IMR-90 (cell line): ENCODE results near the gene RFX2. TPM values are rescaled to one million over a fixed set of nuclear protein-coding genes. Genes with fewer than 3 reads are reported as not detected.
"Not testable (repeated sequence)": the region's sequence is repeated elsewhere in the genome, so short reads cannot be mapped to it uniquely, and the experiment has no call there.

Experiments
- ATAC-seq: fragments of 200-7000 bp; cut with Tn5 transposase; 2 replicates; pipeline ENCODE4 v1.9.1; 2020; ENCODE audit warnings: low read depth, mild to moderate bottlenecking, moderate library complexity
- BruUV-seq: library from RNA; stranded (reverse); fragments of 400-500 nt; replicated peaks from 2 replicates; lab custom pipeline; 2021; lab: Mats Ljungman, UMichigan
- CTCF ChIA-PET: fragments of 300-600 bp; formaldehyde crosslinking; extraction: SDS; loops from one replicate; lab custom pipeline; 2021; ENCODE audit warnings: antibody characterized with exemption; lab: Yijun Ruan, JAX
- POLR2A ChIA-PET: fragments of 300-600 bp; sonication (Branson Sonifier 250); formaldehyde crosslinking; loops from one replicate; lab custom pipeline; 2022; ENCODE audit warnings: antibody characterized with exemption; ENCODE audit not compliant: unreplicated experiment; lab: Charles Lee
- DNase-seq: peaks from one replicate; pipeline ENCODE4 v3.0.0; 2013
- H2AFZ ChIP-seq: replicated peaks from 2 replicates; pipeline ENCODE3; 2013; ENCODE audit warnings: low read length, mild to moderate bottlenecking; ENCODE audit not compliant: poor library complexity
- H2AK5ac ChIP-seq: 2 replicates; pipeline ENCODE4 v1.6.1; 2013; ENCODE audit warnings: low read depth, low read length, inconsistent platforms
- H2AK9ac ChIP-seq: replicated peaks from 2 replicates; pipeline ENCODE3; 2013; ENCODE audit warnings: mild to moderate bottlenecking, low read depth, low read length, moderate library complexity; ENCODE audit not compliant: poor library complexity
- H2BK120ac ChIP-seq: 2 replicates; pipeline ENCODE4 v1.6.1; 2013; ENCODE audit warnings: low read depth, low read length, inconsistent platforms
- H2BK15ac ChIP-seq: 3 replicates; pipeline ENCODE4 v1.6.1; 2013; ENCODE audit warnings: low read depth, low read length, inconsistent platforms
- H2BK20ac ChIP-seq: 2 replicates; pipeline ENCODE4 v1.6.1; 2013; ENCODE audit warnings: low read depth, mild to moderate bottlenecking, inconsistent platforms, low read length, moderate library complexity
- H2BK5ac ChIP-seq: 2 replicates; pipeline ENCODE4 v1.6.1; 2013; ENCODE audit warnings: mild to moderate bottlenecking, low read depth, low read length, inconsistent platforms; ENCODE audit not compliant: poor library complexity, severe bottlenecking
- H3K14ac ChIP-seq: replicated peaks from 2 replicates; pipeline ENCODE4 v1.6.1; 2013; ENCODE audit warnings: low read depth, low read length, inconsistent platforms
- H3K18ac ChIP-seq: 2 replicates; pipeline ENCODE4 v1.6.1; 2013; ENCODE audit warnings: low read depth, low read length, control low read depth
- H3K23ac ChIP-seq: 2 replicates; pipeline ENCODE4 v1.6.1; 2013; ENCODE audit warnings: low read depth, low read length, inconsistent platforms
- H3K27ac ChIP-seq: 2 replicates; pipeline ENCODE4 v1.5.1; 2013; ENCODE audit warnings: mild to moderate bottlenecking, control low read depth, low read length; ENCODE audit not compliant: insufficient read depth
- H3K27me3 ChIP-seq: 2 replicates; pipeline ENCODE4 v1.6.1; 2013; ENCODE audit warnings: low read length; ENCODE audit not compliant: control insufficient read depth, insufficient read depth
- H3K36me3 ChIP-seq: 2 replicates; pipeline ENCODE4 v1.6.1; 2013; ENCODE audit warnings: low read length, mixed read lengths; ENCODE audit not compliant: control insufficient read depth, insufficient read depth
- H3K4ac ChIP-seq: 2 replicates; pipeline ENCODE4 v1.6.1; 2013; ENCODE audit warnings: low read depth, low read length, inconsistent platforms
- H3K4me1 ChIP-seq: 2 replicates; pipeline ENCODE4 v1.6.1; 2013; ENCODE audit warnings: low read length, mixed read lengths; ENCODE audit not compliant: control insufficient read depth, insufficient read depth
- H3K4me2 ChIP-seq: 2 replicates; pipeline ENCODE4 v1.6.1; 2013; ENCODE audit warnings: low read depth, mild to moderate bottlenecking, control low read depth, low read length, moderate library complexity
- H3K4me3 ChIP-seq: 2 replicates; pipeline ENCODE4 v1.5.1; 2013; ENCODE audit warnings: low read depth, mild to moderate bottlenecking, control low read depth, low read length, moderate library complexity; ENCODE audit not compliant: insufficient read depth
- H3K56ac ChIP-seq: 2 replicates; pipeline ENCODE4 v1.6.1; 2013; ENCODE audit warnings: low read length, inconsistent platforms; ENCODE audit not compliant: insufficient read depth; ENCODE audit errors: extremely low read depth
- H3K79me1 ChIP-seq, 2 experiments: 2 replicates each; pipeline ENCODE4 v1.6.1; 2013; ENCODE audit warnings: low read length in 2 of 2, inconsistent platforms in 1 of 2, low read depth in 1 of 2
- H3K9ac ChIP-seq: 2 replicates; pipeline ENCODE4 v1.6.1; 2013; ENCODE audit warnings: low read depth, low read length, control low read depth
- H3K9me1 ChIP-seq: 2 replicates; pipeline ENCODE4 v1.6.1; 2013; ENCODE audit warnings: low read length, inconsistent platforms; ENCODE audit not compliant: insufficient read depth
- H3K9me3 ChIP-seq: 2 replicates; pipeline ENCODE4 v1.6.1; 2013; ENCODE audit warnings: low read length; ENCODE audit not compliant: control insufficient read depth, insufficient read depth
- H4K20me1 ChIP-seq: 2 replicates; pipeline ENCODE4 v1.6.1; 2013; ENCODE audit warnings: low read length, inconsistent platforms; ENCODE audit not compliant: insufficient read depth
- H4K5ac ChIP-seq: 2 replicates; pipeline ENCODE4 v1.6.1; 2013; ENCODE audit warnings: mild to moderate bottlenecking, low read depth, low read length, control low read depth
- H4K8ac ChIP-seq, 2 experiments: 2 replicates each; pipeline ENCODE4 v1.6.1; 2013; ENCODE audit warnings: low read depth in 2 of 2, low read length in 2 of 2, control low read depth in 1 of 2, inconsistent platforms in 1 of 2
- H4K91ac ChIP-seq: 2 replicates; pipeline ENCODE4 v1.6.1; 2013; ENCODE audit warnings: low read depth, low read length, inconsistent platforms; ENCODE audit not compliant: insufficient read depth
- FOS ChIP-seq: fragments of 150-350 bp; IDR thresholded peaks from 2 replicates; pipeline ENCODE4 v1.6.1; 2016; ENCODE audit warnings: low read depth, low read length
- NFE2L2 ChIP-seq: fragments of 150-350 bp; IDR thresholded peaks from 2 replicates; pipeline ENCODE4 v1.6.1; 2016; ENCODE audit warnings: low read depth, mild to moderate bottlenecking, low read length
- POLR2A ChIP-seq: IDR thresholded peaks from 2 replicates; pipeline ENCODE4 v1.6.1; 2012; ENCODE audit warnings: mild to moderate bottlenecking, low read depth, low read length
- RAD21 ChIP-seq: IDR thresholded peaks from 2 replicates; pipeline ENCODE4 v1.6.1; 2012; ENCODE audit warnings: low read length, improper control_type of control experiment
- SMC3 ChIP-seq: fragments of 150-350 bp; IDR thresholded peaks from 2 replicates; pipeline ENCODE4 v1.6.1; 2016; ENCODE audit warnings: low read depth, mild to moderate bottlenecking, antibody characterized with exemption, low read length, moderate library complexity
- WGBS, 2 experiments: methylation state at CpG; one replicate each; pipeline versions ENCODE4 v1.1.5 to v1.1.7; 2013; ENCODE audit warnings: missing lambda C conversion rate in 2 of 2; ENCODE audit not compliant: insufficient read length in 1 of 2; ENCODE audit errors: extremely low coverage in 2 of 2; 5-methylcytosine and 5-hydroxymethylcytosine counted together
- dilution Hi-C: fragments of 300-500 bp; cut with HindIII; formaldehyde crosslinking; loops from one replicate; pipeline ENCODE4 v1.14.3; 2018; ENCODE audit warnings: low sequenced_read_pairs; ENCODE audit not compliant: unreplicated experiment
- in situ Hi-C: fragments of 300-500 bp; cut with MboI; formaldehyde crosslinking; loops from 3 replicates; pipeline ENCODE4 v1.14.3; 2019; ENCODE audit warnings: low sequenced_read_pairs, inconsistent platforms, mixed read lengths
- intact Hi-C: fragments of 100-400 bp; cut with micrococcal nuclease; formaldehyde crosslinking; loops from 2 replicates; pipeline ENCODE4 v1.10.0; 2022
- polyA plus RNA-seq, 3 experiments: library from polyadenylated mRNA; depleted of rRNA; stranded (reverse); fragments of >200 nt; gene quantifications; 2 replicates each; pipeline ENCODE4 v1.2.3, GENCODE V29; 2012; ENCODE audit warnings: low replicate concordance in 1 of 3
- total RNA-seq: library from RNA; depleted of rRNA; stranded (reverse); fragments of >200 nt; gene quantifications from 2 replicates; pipeline ENCODE4 v1.2.3, GENCODE V29; 2012

RFX2 gene
- total and polyA plus RNA-seq, 2 of the 4 experiments (the other 2 are of a cell fraction) = 2.2 to 4.9 TPM

DNA sequence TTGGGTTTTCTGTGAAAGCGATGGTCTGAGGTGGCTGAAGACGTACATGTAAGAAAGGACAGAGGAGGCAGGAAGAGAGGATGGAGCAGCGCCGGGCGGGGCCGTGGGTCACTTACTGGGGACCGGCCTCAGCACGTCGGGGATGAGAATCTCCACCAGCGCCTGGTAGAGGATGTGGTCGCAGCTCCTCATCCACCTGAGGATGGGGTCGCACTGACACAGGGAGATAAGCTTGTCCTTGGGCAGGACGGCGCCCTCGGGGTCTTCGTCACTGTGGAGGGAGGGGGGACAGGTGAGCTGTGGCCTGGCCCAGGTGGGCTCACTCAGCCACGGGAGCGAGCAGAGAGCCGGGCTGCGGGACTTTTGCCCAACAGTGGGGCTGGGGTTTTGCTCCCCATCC lies 103.4 kb downstream of the RFX2 start:
- no TSS peak for BruUV-seq
- TF ChIP-seq NFE2L2 (no peak), SMC3 (no peak), RAD21 (no peak), FOS (no peak), POLR2A (no peak)
- POLR2A ChIA-PET = no interaction called here

DNA sequence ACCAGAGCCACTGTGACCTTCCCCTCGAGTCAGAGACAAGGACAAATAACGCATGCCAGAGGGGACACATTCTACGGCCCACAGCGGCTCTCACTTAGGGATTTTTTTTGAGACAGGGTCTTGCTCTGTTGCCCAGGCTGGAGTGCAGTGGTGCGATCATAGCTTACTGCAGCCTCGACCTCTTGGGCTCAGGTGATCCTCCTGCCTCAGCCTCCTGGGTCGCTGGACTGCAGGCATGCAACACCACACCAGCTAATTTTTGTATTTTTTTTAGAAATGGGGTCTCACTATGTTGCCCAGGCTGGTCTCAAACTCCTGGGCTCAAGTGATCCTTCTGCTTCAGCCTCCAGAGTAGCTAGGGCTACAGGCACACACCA lies 104.2 kb downstream of the RFX2 start:
- H3K27ac ChIP-seq, H3K4me2 ChIP-seq, H4K5ac ChIP-seq, dilution Hi-C loops, ATAC-seq, H3K56ac ChIP-seq, H3K14ac ChIP-seq, H3K9me3 ChIP-seq, H2BK15ac ChIP-seq, H3K9me1 ChIP-seq, CTCF ChIA-PET, H4K91ac ChIP-seq, H2AFZ ChIP-seq, H2BK120ac ChIP-seq, H3K36me3 ChIP-seq, BruUV-seq, H4K8ac ChIP-seq, H3K18ac ChIP-seq, H3K27me3 ChIP-seq, H3K4ac ChIP-seq, H3K23ac ChIP-seq, H2AK5ac ChIP-seq, in situ Hi-C loops, H3K4me1 ChIP-seq, H2AK9ac ChIP-seq, POLR2A ChIA-PET, DNase-seq, H4K20me1 ChIP-seq, H3K79me1 ChIP-seq, H3K9ac ChIP-seq, H2BK5ac ChIP-seq, H3K4me3 ChIP-seq, H2BK20ac ChIP-seq, intact Hi-C loops: not testable (repeated sequence)
- WGBS, 2 experiments = 100% methylated on average over 4 of the region's 7 CpGs; no CpG with 5 or more reads in 1 of the 2 experiments

More for the DNA sequence above, 103.4 kb downstream of the RFX2 start:
- Histone ChIP-seq H3K79me1 (no peaks in the 10 kb centered on the region), H3K9me3 (no peaks in the 10 kb centered on the region), H3K4me2 (no peak overlapping the region), H2BK20ac (no peak overlapping the region), H3K9me1 (no peaks in the 10 kb centered on the region), H3K27ac (no peak overlapping the region), H2BK15ac (no peak overlapping the region), H2AK9ac (peak overlapping the region; percentile 55), H2AK5ac (no peak overlapping the region), H3K27me3 (no peaks in the 10 kb centered on the region), H2AFZ (no peak overlapping the region), H2BK5ac (no peak overlapping the region), H2BK120ac (no peak overlapping the region), H3K23ac (no peak overlapping the region), H4K5ac (no peak overlapping the region), H3K18ac (no peak overlapping the region), H3K56ac (no peak overlapping the region), H4K20me1 (no peaks in the 10 kb centered on the region; the same call in 1 of the 2 replicates), H3K14ac (no peak overlapping the region), H3K4me1 (no peaks in the 10 kb centered on the region), H3K36me3 (peaks cover 3% of the 10 kb centered on the region; the same call in 1 of the 2 replicates), H4K8ac (no peak overlapping the region), H4K91ac (no peak overlapping the region), H3K4ac (no peak overlapping the region), H3K9ac (no peak overlapping the region), H3K4me3 (no peak overlapping the region)
- in situ Hi-C loops (no loop called here), intact Hi-C loops (no loop called here), dilution Hi-C loops (no loop called here)
- 91% methylated on average over 14 of the region's 20 CpGs; no CpG with 5 or more reads in 1 of the 2 experiments for WGBS, 2 experiments
- DNase-seq (no peak), ATAC-seq (no peak)
- CTCF ChIA-PET = no interaction called here
